NCI-H1694 (cell line): ENCODE results near the gene RGS3.

ENCODE experiments used
- DNase-seq: peaks from one replicate; lab custom pipeline; 2025; lab: John Stamatoyannopoulos, UW

RGS3 gene

GRCh38 chr9:113619491-113620376, 156.2 kb downstream of the RGS3 start:
- no peak for DNase-seq

GRCh38 chr9:113620377-113621161, 157.0 kb downstream of the RGS3 start:
- DNase-seq: peak; percentile 22

GRCh38 chr9:113621309-113621791, 157.8 kb downstream of the RGS3 start:
- no peak for DNase-seq

- no peak for DNase-seq
Observed at GRCh38 chr9:113621980-113622379, 158.5 kb downstream of the RGS3 start.

GRCh38 chr9:113622600-113623400, 159.3 kb downstream of the RGS3 start:
- DNase-seq: no peak

GRCh38 chr9:113623851-113624485, 160.4 kb downstream of the RGS3 start:
- DNase-seq: no peak

- DNase-seq: peak; percentile 6
Observed at GRCh38 chr9:113624721-113625120, 161.2 kb downstream of the RGS3 start.

GRCh38 chr9:113625486-113625885, 162.0 kb downstream of the RGS3 start:
- no peak for DNase-seq

- DNase-seq: no peak
Observed at GRCh38 chr9:113626735-113627495, 163.4 kb downstream of the RGS3 start.

GRCh38 chr9:113628621-113629020, 165.1 kb downstream of the RGS3 start:
- DNase-seq: no peak

- no peak for DNase-seq
Observed at GRCh38 chr9:113630386-113631136, 167.0 kb downstream of the RGS3 start.

GRCh38 chr9:113631137-113631765, 167.7 kb downstream of the RGS3 start:
- no peak for DNase-seq

- no peak for DNase-seq
Observed at GRCh38 chr9:113631871-113632665, 168.5 kb downstream of the RGS3 start.

GRCh38 chr9:113632776-113633590, 169.5 kb downstream of the RGS3 start:
- DNase-seq: no peak

- no peak for DNase-seq
Observed at GRCh38 chr9:113633782-113634595, 170.5 kb downstream of the RGS3 start.

- DNase-seq: no peak
Observed at GRCh38 chr9:113634596-113635515, 171.3 kb downstream of the RGS3 start.
